ENCODE measurements around the gene PSPN.

PSPN gene

GRCh38 chr19:6325614-6326013, 50.1 kb downstream of the PSPN start:
- DNase-seq (ENCODE audit: extremely low read depth, low read depth): no peak

More at GRCh38 chr19:6325614-6326013, 50.1 kb downstream of the PSPN start:
- no peak for TF ChIP-seq CTCF (IDR thresholded peaks at IDR 0.05; ENCODE audit: low read depth, low read length, missing control alignments)
- H3K4me3 ChIP-seq (replicated peaks; ENCODE audit: low read depth, low read length): no peak overlapping the region
